Gastroesophageal sphincter (tissue), 4 donors: Measurements from ENCODE around the gene NHLRC2. TPM values are rescaled to one million over a fixed set of nuclear protein-coding genes. Genes with fewer than 3 reads are reported as not detected.

Source experiments
- ATAC-seq: fragments of 150-250 bp; one replicate; pipeline ENCODE4 v1.9.1; 2016; ENCODE audit warnings: mild to moderate bottlenecking, moderate library complexity
- H3K27ac ChIP-seq, 4 donors: fragments of 200-600 bp; sonication (generic) in 3 of 4; 1 replicate in 3 of 4; 2 replicates in 1 of 4; pipeline ENCODE4 v1.5.1; 2016 to 2019
- H3K27me3 ChIP-seq: fragments of 200-600 bp; sonication (generic); one replicate; pipeline ENCODE4 v1.5.1; 2019
- H3K36me3 ChIP-seq, 2 donors: fragments of 200-600 bp; sonication (generic); one replicate each; pipeline ENCODE4 v1.5.1; 2019; ENCODE audit warnings: control low read depth in 1 of 2
- H3K4me1 ChIP-seq, 3 donors: fragments of 200-600 bp; sonication (generic); 1 replicate in 2 of 3; 2 replicates in 1 of 3; pipeline ENCODE4 v1.5.1; 2016 to 2019; ENCODE audit warnings: control low read depth in 2 of 3
- H3K4me3 ChIP-seq, 2 donors: fragments of 200-600 bp; sonication (generic); one replicate each; pipeline ENCODE4 v1.5.1; 2019; ENCODE audit warnings: mild to moderate bottlenecking in 1 of 2, moderate library complexity in 1 of 2
- H3K9me3 ChIP-seq, 3 donors: fragments of 200-600 bp; sonication (generic); one replicate each; pipeline ENCODE4 v1.5.1; 2017 to 2019; ENCODE audit warnings: control low read depth in 2 of 3
- CTCF ChIP-seq, 4 experiments: fragments of 200-600 bp in 2 of 4; fragments of 450-650 bp in 2 of 4; sonication (generic) in 1 of 4; IDR thresholded peaks; one replicate each; pipeline ENCODE4 v1.5.1; 2017 to 2019; ENCODE audit warnings: antibody characterized with exemption in 4 of 4, mild to moderate bottlenecking in 2 of 4, moderate library complexity in 2 of 4
- EP300 ChIP-seq: sonication (generic); formaldehyde crosslinking; IDR thresholded peaks from one replicate; pipeline ENCODE4 v1.6.1; 2017; ENCODE audit warnings: antibody characterized with exemption, mild to moderate bottlenecking
- POLR2A ChIP-seq, 2 donors: fragments of 450-650 bp; IDR thresholded peaks; one replicate each; pipeline ENCODE4 v1.6.1; 2017; ENCODE audit warnings: antibody characterized with exemption in 2 of 2, mild to moderate bottlenecking in 2 of 2, moderate library complexity in 1 of 2
- POLR2AphosphoS5 ChIP-seq: sonication (generic); formaldehyde crosslinking; IDR thresholded peaks from one replicate; pipeline ENCODE4 v1.6.1; 2017; ENCODE audit warnings: antibody characterized with exemption
- WGBS, 2 donors: methylation state at CpG; one replicate each; pipeline ENCODE4 v1.1.5; 2018; ENCODE audit warnings: low coverage in 1 of 2; 5-methylcytosine and 5-hydroxymethylcytosine counted together
- total RNA-seq, 4 donors: library from RNA; depleted of rRNA; stranded (reverse); fragments of >200 nt; gene quantifications; one replicate each; pipeline ENCODE4 v1.1.0, GENCODE V29; 2016

NHLRC2 gene
- total RNA-seq, 4 donors from 2014 or later = 41.2 to 80.9 (median 62.1) TPM

GRCh38 chr10:113882240-113882639 lies 27.8 kb downstream of the NHLRC2 start:
- ATAC-seq = no peak
- Histone ChIP-seq H3K9me3 (no peaks in the 10 kb centered on the region), H3K4me1 (no peaks in the 10 kb centered on the region), H3K4me3 (no peak overlapping the region), H3K36me3 (peaks cover 0 to 55% of the 10 kb centered on the region in 2 donors), H3K27ac (no peak overlapping the region), H3K27me3 (no peaks in the 10 kb centered on the region)
- 85 to 91% methylated on average over 2 of the region's 2 CpGs for WGBS, 2 donors
- TF ChIP-seq POLR2A (IDR thresholded peaks at IDR 0.05) = no peak
- TF ChIP-seq CTCF (IDR thresholded peaks at IDR 0.05) = no peak
- no peak for TF ChIP-seq EP300
- TF ChIP-seq POLR2AphosphoS5 = no peak

GRCh38 chr10:113889911-113890310 lies 35.5 kb downstream of the NHLRC2 start:
- Histone ChIP-seq H3K4me1 (peaks cover 3 to 28% (median 8%) of the 10 kb centered on the region in 3 donors), H3K4me3 (no peak overlapping the region), H3K36me3 (peaks cover 0 to 16% of the 10 kb centered on the region in 2 donors), H3K9me3 (no peaks in the 10 kb centered on the region), H3K27me3 (no peaks in the 10 kb centered on the region), H3K27ac (no peak overlapping the region)
- 22 to 69% methylated on average over 1 to 2 of the region's 2 CpGs for WGBS, 2 donors
- no peak for ATAC-seq
- TF ChIP-seq POLR2AphosphoS5 (no peak), POLR2A (IDR thresholded peaks at IDR 0.05) (no peak), CTCF (IDR thresholded peaks at IDR 0.05) (no peak), EP300 (no peak)

GRCh38 chr10:113890769-113891168 lies 36.3 kb downstream of the NHLRC2 start:
- no peak for ATAC-seq
- WGBS, 2 donors = 79 to 85% methylated on average over 4 of the region's 4 CpGs
- Histone ChIP-seq H3K4me1 (peaks cover 3 to 33% (median 8%) of the 10 kb centered on the region in 3 donors), H3K27ac (no peak overlapping the region), H3K4me3 (no peak overlapping the region), H3K27me3 (no peaks in the 10 kb centered on the region), H3K36me3 (peaks cover 0 to 10% of the 10 kb centered on the region in 2 donors), H3K9me3 (no peaks in the 10 kb centered on the region)
- TF ChIP-seq EP300 = no peak

GRCh38 chr10:113891476-113891875 lies 37.0 kb downstream of the NHLRC2 start:
- Histone ChIP-seq H3K4me3 (no peak overlapping the region), H3K36me3 (peaks cover 0 to 5% of the 10 kb centered on the region in 2 donors), H3K9me3 (no peaks in the 10 kb centered on the region), H3K27me3 (no peaks in the 10 kb centered on the region), H3K4me1 (peaks cover 3 to 33% (median 8%) of the 10 kb centered on the region in 3 donors), H3K27ac (peak overlapping the region in 1 of 4 donors; percentile 2)
- 30 to 53% methylated on average over 2 to 3 of the region's 3 CpGs for WGBS, 2 donors
- ATAC-seq = peak; percentile 43
- peak in 1 of 4 experiments; percentile 10 for TF ChIP-seq CTCF (IDR thresholded peaks at IDR 0.05)
- no peak for TF ChIP-seq POLR2AphosphoS5

- Histone ChIP-seq H3K27ac (peak overlapping the region in 2 of 4 donors; percentile 35 to 40), H3K4me1 (peaks cover 3 to 33% (median 8%) of the 10 kb centered on the region in 3 donors), H3K4me3 (no peak overlapping the region), H3K36me3 (peaks cover 0 to 9% of the 10 kb centered on the region in 2 donors), H3K9me3 (no peaks in the 10 kb centered on the region), H3K27me3 (no peaks in the 10 kb centered on the region)
- TF ChIP-seq POLR2A (IDR thresholded peaks at IDR 0.05) (no peak), CTCF (IDR thresholded peaks at IDR 0.05) (no peak), EP300 (no peak), POLR2AphosphoS5 (no peak)
- no peak for ATAC-seq
- WGBS, 2 donors = 29 to 33% methylated on average over 2 of the region's 2 CpGs
Observed at GRCh38 chr10:113893570-113893969, 39.1 kb downstream of the NHLRC2 start.
